ENCODE results near the gene ADH1A. TPM values are rescaled to one million over a fixed set of nuclear protein-coding genes. Genes with fewer than 3 reads are reported as not detected.

The ADH1A gene
- total RNA-seq, 4 donors from 2014 or later: 0.22 to 0.85 (median 0.82) TPM; not detected in 1

GRCh38 chr4:99305638-99306400 is 15.0 kb upstream of the ADH1A start:
- TF ChIP-seq, protein P1, sequence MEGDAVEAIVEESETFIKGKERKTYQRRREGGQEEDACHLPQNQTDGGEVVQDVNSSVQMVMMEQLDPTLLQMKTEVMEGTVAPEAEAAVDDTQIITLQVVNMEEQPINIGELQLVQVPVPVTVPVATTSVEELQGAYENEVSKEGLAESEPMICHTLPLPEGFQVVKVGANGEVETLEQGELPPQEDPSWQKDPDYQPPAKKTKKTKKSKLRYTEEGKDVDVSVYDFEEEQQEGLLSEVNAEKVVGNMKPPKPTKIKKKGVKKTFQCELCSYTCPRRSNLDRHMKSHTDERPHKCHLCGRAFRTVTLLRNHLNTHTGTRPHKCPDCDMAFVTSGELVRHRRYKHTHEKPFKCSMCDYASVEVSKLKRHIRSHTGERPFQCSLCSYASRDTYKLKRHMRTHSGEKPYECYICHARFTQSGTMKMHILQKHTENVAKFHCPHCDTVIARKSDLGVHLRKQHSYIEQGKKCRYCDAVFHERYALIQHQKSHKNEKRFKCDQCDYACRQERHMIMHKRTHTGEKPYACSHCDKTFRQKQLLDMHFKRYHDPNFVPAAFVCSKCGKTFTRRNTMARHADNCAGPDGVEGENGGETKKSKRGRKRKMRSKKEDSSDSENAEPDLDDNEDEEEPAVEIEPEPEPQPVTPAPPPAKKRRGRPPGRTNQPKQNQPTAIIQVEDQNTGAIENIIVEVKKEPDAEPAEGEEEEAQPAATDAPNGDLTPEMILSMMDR (IDR thresholded peaks at IDR 0.05; ENCODE audit: low read depth): no peak

DNA sequence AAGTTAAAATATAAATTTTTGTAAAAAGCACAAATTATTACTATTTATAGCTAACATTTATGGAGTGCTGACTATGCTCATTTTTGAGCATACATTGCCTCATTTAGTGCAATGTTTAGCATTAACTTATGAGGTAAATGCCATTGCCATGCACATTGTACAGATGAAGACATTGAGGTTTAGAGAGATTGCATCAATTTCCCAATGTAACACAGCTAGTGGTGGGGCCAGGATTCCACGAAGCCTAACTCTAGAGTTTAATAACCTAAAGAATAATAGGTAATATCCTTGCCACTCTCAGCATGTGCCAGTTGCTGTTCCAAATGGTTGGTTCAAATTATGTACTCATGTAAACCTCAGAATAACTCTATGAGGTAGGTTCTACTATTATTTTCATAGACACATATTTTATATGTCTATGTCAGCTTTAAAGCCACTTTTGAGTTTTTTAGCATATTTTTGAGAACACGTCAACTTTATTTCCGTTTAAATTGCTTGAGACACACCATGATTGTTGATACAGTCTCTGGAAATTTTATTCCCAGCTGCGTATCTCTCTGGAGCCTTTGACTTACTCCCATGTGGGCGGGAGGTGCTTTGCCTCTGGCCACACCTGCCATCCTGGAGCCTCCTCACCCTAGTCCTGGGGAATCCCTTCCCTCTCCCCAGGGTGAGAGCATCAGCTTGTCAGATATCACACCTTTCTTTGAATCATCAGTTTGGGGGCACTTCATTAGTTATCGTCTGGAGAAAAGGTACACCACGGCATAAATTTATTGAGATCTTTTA is 10.8 kb upstream of the ADH1A start:
- TF ChIP-seq, protein P1 (IDR thresholded peaks at IDR 0.05; ENCODE audit: low read depth): no peak

- TF ChIP-seq, protein P1 (IDR thresholded peaks at IDR 0.05; ENCODE audit: low read depth): no peak
Measured at GRCh38 chr4:99300934-99301333, 10.1 kb upstream of the ADH1A start.

DNA sequence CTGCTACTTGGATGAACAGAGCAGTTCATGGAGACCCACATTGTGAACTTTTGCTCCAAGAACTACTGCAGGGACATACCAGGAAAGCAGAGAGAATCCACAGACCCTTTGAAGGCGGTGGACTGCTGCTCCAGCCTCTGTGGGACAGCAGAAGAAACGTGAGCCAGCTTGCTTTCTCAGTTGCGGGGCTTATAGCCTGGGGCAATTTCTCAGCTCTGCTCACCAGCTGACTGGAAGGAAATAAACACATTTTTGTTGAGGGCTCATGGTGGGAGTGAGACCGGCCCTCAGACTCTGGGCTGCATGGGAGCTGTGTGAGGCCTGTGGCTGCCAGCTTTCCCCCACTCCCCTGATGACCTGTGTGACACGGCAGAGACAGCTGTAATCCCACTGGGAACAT is 2.6 kb upstream of the ADH1A start:
- TF ChIP-seq, protein P1 (IDR thresholded peaks at IDR 0.05; ENCODE audit: low read depth): no peak

- TF ChIP-seq, protein P1 (IDR thresholded peaks at IDR 0.05; ENCODE audit: low read depth): no peak
Measured at GRCh38 chr4:99285387-99285786, 5.4 kb downstream of the ADH1A start.

DNA sequence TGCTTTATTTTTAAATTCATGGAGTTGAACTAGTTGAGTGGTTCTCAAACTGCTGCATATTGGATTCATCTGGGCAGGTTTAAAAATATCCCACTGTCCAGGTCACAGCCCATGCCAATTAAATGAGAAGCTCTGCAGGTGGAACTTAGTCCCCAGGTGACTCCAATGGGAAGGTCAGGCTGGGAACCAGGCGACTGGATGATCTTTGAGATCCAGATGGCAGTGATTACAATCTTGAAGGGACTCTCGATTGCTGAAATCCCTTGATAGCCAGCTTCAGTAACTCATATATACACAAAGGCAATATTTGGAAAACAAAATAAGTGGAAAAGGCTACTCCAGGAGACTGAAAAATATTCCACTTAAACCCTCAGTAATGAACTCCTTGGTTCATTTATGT is 8.1 kb downstream of the ADH1A start:
- TF ChIP-seq, protein P1 (IDR thresholded peaks at IDR 0.05; ENCODE audit: low read depth): no peak

DNA sequence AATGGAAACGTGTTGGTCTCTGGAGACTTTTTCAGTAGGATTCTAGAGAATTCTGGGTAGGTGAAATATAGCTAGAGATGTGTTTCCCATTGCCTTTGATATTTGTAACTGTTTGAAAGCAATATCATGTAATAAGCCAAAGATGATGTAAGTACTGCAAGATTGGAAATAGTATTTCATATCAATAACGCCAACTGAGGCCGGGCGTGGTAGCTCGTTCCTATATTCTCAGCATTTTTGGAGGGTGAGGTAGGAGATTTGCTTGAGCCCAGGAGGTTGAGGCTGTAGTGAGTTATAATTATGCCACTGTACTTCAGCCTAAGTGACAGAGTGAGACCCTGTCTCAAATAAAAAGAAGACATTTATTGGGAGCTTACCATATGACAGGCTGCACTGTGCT is 9.5 kb downstream of the ADH1A start:
- TF ChIP-seq, protein P1 (IDR thresholded peaks at IDR 0.05; ENCODE audit: low read depth): no peak
